Measurements from ENCODE around the gene DBNL. TPM values are rescaled to one million over a fixed set of nuclear protein-coding genes. Genes with fewer than 3 reads are reported as not detected.
"Not testable (repeated sequence)": the region's sequence is repeated elsewhere in the genome, so short reads cannot be mapped to it uniquely, and the experiment has no call there.

DBNL gene
- total and polyA plus RNA-seq, 2 experiments from 2014 or later, result 145 to 175 TPM

- WGBS, 2 experiments (ENCODE audit: low coverage in 1 of 2, low lambda C conversion rate in 2 of 2, missing lambda C conversion rate in 2 of 2), result 55 to 64% methylated on average over 6 to 7 of the region's 7 CpGs
- H3K4me3 ChIP-seq; H3F3A ChIP-seq (ENCODE audit: insufficient read depth); H3K27me3 ChIP-seq (replicated peaks; ENCODE audit: insufficient read depth); H2AFZ ChIP-seq; H3K9me3 ChIP-seq (ENCODE audit: low read depth); in situ Hi-C loops (cut with MboI); H4K20me1 ChIP-seq (ENCODE audit: insufficient read depth); H3K9ac ChIP-seq; H3K4me1 ChIP-seq (ENCODE audit: insufficient read depth); H3K36me3 ChIP-seq (ENCODE audit: low read depth); H3K27ac ChIP-seq; H3K9me2 ChIP-seq (ENCODE audit: insufficient read depth); H3K4me2 ChIP-seq (ENCODE audit: unreplicated experiment); DNase-seq: not testable (repeated sequence)
- H3K79me2 ChIP-seq (ENCODE audit: insufficient read depth), result peaks cover 14% of the 10 kb centered on the region
Measured at GRCh38 chr7:44022069-44022468, 22.4 kb upstream of the DBNL start.

GRCh38 chr7:44022796-44023467, 21.6 kb upstream of the DBNL start:
- H3K4me1 ChIP-seq (ENCODE audit: insufficient read depth); H3K9me3 ChIP-seq (ENCODE audit: low read depth); H3K4me2 ChIP-seq (ENCODE audit: unreplicated experiment); H3K9me2 ChIP-seq (ENCODE audit: insufficient read depth); H3K4me3 ChIP-seq; H3K9ac ChIP-seq; H4K20me1 ChIP-seq (ENCODE audit: insufficient read depth); H3K27ac ChIP-seq; H3K36me3 ChIP-seq (ENCODE audit: low read depth); DNase-seq; in situ Hi-C loops (cut with MboI); H3K27me3 ChIP-seq (replicated peaks; ENCODE audit: insufficient read depth); H2AFZ ChIP-seq; H3F3A ChIP-seq (ENCODE audit: insufficient read depth): not testable (repeated sequence)
- peaks cover 10% of the 10 kb centered on the region for H3K79me2 ChIP-seq (ENCODE audit: insufficient read depth)
- WGBS, 2 experiments (ENCODE audit: low coverage in 1 of 2, low lambda C conversion rate in 2 of 2, missing lambda C conversion rate in 2 of 2), result 58 to 69% methylated on average over 5 to 6 of the region's 6 CpGs

- H4K20me1 ChIP-seq (ENCODE audit: insufficient read depth); H3F3A ChIP-seq (ENCODE audit: insufficient read depth); H3K9me3 ChIP-seq (ENCODE audit: low read depth); H2AFZ ChIP-seq; H3K4me3 ChIP-seq; DNase-seq; H3K27ac ChIP-seq; H3K9me2 ChIP-seq (ENCODE audit: insufficient read depth); H3K4me2 ChIP-seq (ENCODE audit: unreplicated experiment); in situ Hi-C loops (cut with MboI); H3K9ac ChIP-seq; H3K79me2 ChIP-seq (ENCODE audit: insufficient read depth); H3K4me1 ChIP-seq (ENCODE audit: insufficient read depth); H3K27me3 ChIP-seq (replicated peaks; ENCODE audit: insufficient read depth); H3K36me3 ChIP-seq (ENCODE audit: low read depth): not testable (repeated sequence)
- 33 to 55% methylated on average over 2 of the region's 11 CpGs for WGBS, 2 experiments (ENCODE audit: low coverage in 1 of 2, low lambda C conversion rate in 2 of 2, missing lambda C conversion rate in 2 of 2)
Measured at GRCh38 chr7:44029433-44029832, 15.1 kb upstream of the DBNL start.

- H3K27me3 ChIP-seq (replicated peaks; ENCODE audit: insufficient read depth); H3F3A ChIP-seq (ENCODE audit: insufficient read depth); DNase-seq; H2AFZ ChIP-seq; H3K79me2 ChIP-seq (ENCODE audit: insufficient read depth); H3K9me2 ChIP-seq (ENCODE audit: insufficient read depth); H3K27ac ChIP-seq; H4K20me1 ChIP-seq (ENCODE audit: insufficient read depth); H3K36me3 ChIP-seq (ENCODE audit: low read depth); H3K4me2 ChIP-seq (ENCODE audit: unreplicated experiment); H3K9me3 ChIP-seq (ENCODE audit: low read depth); H3K4me1 ChIP-seq (ENCODE audit: insufficient read depth); in situ Hi-C loops (cut with MboI); H3K9ac ChIP-seq; H3K4me3 ChIP-seq: not testable (repeated sequence)
- WGBS, 2 experiments (ENCODE audit: low coverage in 1 of 2, low lambda C conversion rate in 2 of 2, missing lambda C conversion rate in 2 of 2), result 89 to 100% methylated on average over 2 to 4 of the region's 5 CpGs
Measured at GRCh38 chr7:44030029-44030428, 14.5 kb upstream of the DBNL start.

GRCh38 chr7:44031319-44031718, 13.2 kb upstream of the DBNL start:
- H3K27ac ChIP-seq; H3K9me3 ChIP-seq (ENCODE audit: low read depth); DNase-seq; H3K9ac ChIP-seq; H3K27me3 ChIP-seq (replicated peaks; ENCODE audit: insufficient read depth); H3K79me2 ChIP-seq (ENCODE audit: insufficient read depth); H3K4me2 ChIP-seq (ENCODE audit: unreplicated experiment); H3K9me2 ChIP-seq (ENCODE audit: insufficient read depth); H3K36me3 ChIP-seq (ENCODE audit: low read depth); H3F3A ChIP-seq (ENCODE audit: insufficient read depth); H3K4me3 ChIP-seq; in situ Hi-C loops (cut with MboI); H4K20me1 ChIP-seq (ENCODE audit: insufficient read depth); H2AFZ ChIP-seq; H3K4me1 ChIP-seq (ENCODE audit: insufficient read depth): not testable (repeated sequence)
- WGBS, 2 experiments (ENCODE audit: low coverage in 1 of 2, low lambda C conversion rate in 2 of 2, missing lambda C conversion rate in 2 of 2), result 74 to 76% methylated on average over 12 of the region's 13 CpGs

- DNase-seq; H3K27me3 ChIP-seq (replicated peaks; ENCODE audit: insufficient read depth); H3K4me1 ChIP-seq (ENCODE audit: insufficient read depth); H3K4me2 ChIP-seq (ENCODE audit: unreplicated experiment); H3K9ac ChIP-seq; H3K4me3 ChIP-seq; H3K9me2 ChIP-seq (ENCODE audit: insufficient read depth); H3K36me3 ChIP-seq (ENCODE audit: low read depth); in situ Hi-C loops (cut with MboI); H3K27ac ChIP-seq; H3F3A ChIP-seq (ENCODE audit: insufficient read depth); H2AFZ ChIP-seq; H3K9me3 ChIP-seq (ENCODE audit: low read depth); H4K20me1 ChIP-seq (ENCODE audit: insufficient read depth); H3K79me2 ChIP-seq (ENCODE audit: insufficient read depth): not testable (repeated sequence)
- WGBS, 2 experiments (ENCODE audit: low coverage in 1 of 2, low lambda C conversion rate in 2 of 2, missing lambda C conversion rate in 2 of 2), result 54 to 59% methylated on average over 5 to 6 of the region's 6 CpGs
Measured at GRCh38 chr7:44032031-44032430, 12.5 kb upstream of the DBNL start.

- in situ Hi-C loops (cut with MboI); H3K27me3 ChIP-seq (replicated peaks; ENCODE audit: insufficient read depth); H3K9me3 ChIP-seq (ENCODE audit: low read depth); H3K4me1 ChIP-seq (ENCODE audit: insufficient read depth); H3K4me2 ChIP-seq (ENCODE audit: unreplicated experiment); H3K36me3 ChIP-seq (ENCODE audit: low read depth); H3K4me3 ChIP-seq; H3K9me2 ChIP-seq (ENCODE audit: insufficient read depth); H3K9ac ChIP-seq; H3K79me2 ChIP-seq (ENCODE audit: insufficient read depth); DNase-seq; H3F3A ChIP-seq (ENCODE audit: insufficient read depth); H2AFZ ChIP-seq; H3K27ac ChIP-seq; H4K20me1 ChIP-seq (ENCODE audit: insufficient read depth): not testable (repeated sequence)
- 80 to 85% methylated on average over 15 to 18 of the region's 18 CpGs for WGBS, 2 experiments (ENCODE audit: low coverage in 1 of 2, low lambda C conversion rate in 2 of 2, missing lambda C conversion rate in 2 of 2)
Measured at GRCh38 chr7:44033971-44034844, 10.3 kb upstream of the DBNL start.
